ENCODE measurements around the gene KIF24. TPM values are rescaled to one million over a fixed set of nuclear protein-coding genes. Genes with fewer than 3 reads are reported as not detected.
A peak's percentile ranks its signal among the peaks of the same experiment; 100 is the strongest.

KIF24 gene
- total RNA-seq, 2 donors from 2014 or later, result 1.7 to 7.3 TPM

DNA sequence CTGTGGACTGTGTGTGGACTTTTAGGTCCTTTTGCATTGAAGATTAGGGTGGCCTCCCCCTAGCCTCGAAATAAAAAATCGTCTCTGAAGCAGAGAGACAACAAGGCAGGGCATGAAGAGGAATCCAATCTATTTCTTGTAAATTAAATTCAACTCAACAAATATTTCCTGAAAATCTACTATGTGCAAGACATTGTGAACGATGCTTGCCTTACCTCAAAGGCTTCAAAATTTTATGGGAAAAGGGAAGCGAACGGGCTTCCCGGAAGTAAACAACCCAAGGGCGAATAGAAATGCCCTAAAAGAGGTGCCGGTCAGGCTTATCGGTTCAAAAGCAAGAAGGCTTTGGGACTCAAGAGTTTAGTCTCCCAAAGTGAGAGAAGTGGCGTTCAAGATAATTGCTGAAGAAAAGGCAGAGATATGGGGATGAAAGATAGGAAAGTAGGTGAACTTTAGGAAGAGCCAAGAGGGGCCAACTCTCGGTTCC is 525 bp downstream of the KIF24 start:
- H3K4me3 ChIP-seq, result peak overlapping the region; percentile 42 to 75
- peak overlapping the region; percentile 56 to 75 for H3K27ac ChIP-seq
- DNase-seq (ENCODE audit: low spot score), result no peak
- under 1% methylated on average over 11 of the region's 11 CpGs for WGBS
- intact Hi-C loops (cut with DNase I), result no loop called here
- no peaks in the 10 kb centered on the region for H3K36me3 ChIP-seq
- TF ChIP-seq POLR2AphosphoS5 (IDR thresholded peaks at IDR 0.05), result no peak
- TF ChIP-seq, protein P1, sequence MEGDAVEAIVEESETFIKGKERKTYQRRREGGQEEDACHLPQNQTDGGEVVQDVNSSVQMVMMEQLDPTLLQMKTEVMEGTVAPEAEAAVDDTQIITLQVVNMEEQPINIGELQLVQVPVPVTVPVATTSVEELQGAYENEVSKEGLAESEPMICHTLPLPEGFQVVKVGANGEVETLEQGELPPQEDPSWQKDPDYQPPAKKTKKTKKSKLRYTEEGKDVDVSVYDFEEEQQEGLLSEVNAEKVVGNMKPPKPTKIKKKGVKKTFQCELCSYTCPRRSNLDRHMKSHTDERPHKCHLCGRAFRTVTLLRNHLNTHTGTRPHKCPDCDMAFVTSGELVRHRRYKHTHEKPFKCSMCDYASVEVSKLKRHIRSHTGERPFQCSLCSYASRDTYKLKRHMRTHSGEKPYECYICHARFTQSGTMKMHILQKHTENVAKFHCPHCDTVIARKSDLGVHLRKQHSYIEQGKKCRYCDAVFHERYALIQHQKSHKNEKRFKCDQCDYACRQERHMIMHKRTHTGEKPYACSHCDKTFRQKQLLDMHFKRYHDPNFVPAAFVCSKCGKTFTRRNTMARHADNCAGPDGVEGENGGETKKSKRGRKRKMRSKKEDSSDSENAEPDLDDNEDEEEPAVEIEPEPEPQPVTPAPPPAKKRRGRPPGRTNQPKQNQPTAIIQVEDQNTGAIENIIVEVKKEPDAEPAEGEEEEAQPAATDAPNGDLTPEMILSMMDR (IDR thresholded peaks at IDR 0.05), result no peak
- TF ChIP-seq POLR2A (IDR thresholded peaks at IDR 0.05), result no peak
- H3K9me3 ChIP-seq, result no peaks in the 10 kb centered on the region
- H3K27me3 ChIP-seq (replicated peaks; ENCODE audit: insufficient read depth), result no peaks in the 10 kb centered on the region
- no peaks in the 10 kb centered on the region for H3K4me1 ChIP-seq (replicated peaks)

DNA sequence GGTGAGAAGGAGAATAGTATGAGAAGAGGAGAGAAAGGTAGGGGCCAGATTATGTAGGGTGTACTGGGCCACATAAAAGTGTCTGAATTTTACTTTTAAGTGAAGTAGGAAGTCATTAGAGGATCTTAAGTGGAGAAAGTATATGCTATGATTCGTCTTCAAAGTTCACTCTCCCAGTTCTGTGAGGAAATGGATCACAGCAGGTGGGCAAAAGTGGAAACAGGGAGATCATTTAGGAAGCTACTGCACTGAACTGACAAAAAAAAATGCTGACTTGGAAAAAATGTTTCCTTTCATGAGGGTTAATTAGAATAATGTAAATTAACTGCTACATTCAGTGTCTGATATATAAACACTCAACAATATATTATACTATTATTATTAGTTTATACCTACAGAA is 2.4 kb downstream of the KIF24 start:
- H3K9me3 ChIP-seq, result no peaks in the 10 kb centered on the region
- no peak overlapping the region for H3K4me3 ChIP-seq
- H3K36me3 ChIP-seq, result no peaks in the 10 kb centered on the region
- WGBS, result 84% methylated on average over 1 of the region's 1 CpG
- TF ChIP-seq POLR2AphosphoS5 (IDR thresholded peaks at IDR 0.05) (no peak), POLR2A (IDR thresholded peaks at IDR 0.05) (no peak)
- TF ChIP-seq, protein P1 (IDR thresholded peaks at IDR 0.05), result no peak
- no peaks in the 10 kb centered on the region for H3K4me1 ChIP-seq (replicated peaks)
- no peak for DNase-seq (ENCODE audit: low spot score)
- no peak overlapping the region for H3K27ac ChIP-seq
- H3K27me3 ChIP-seq (replicated peaks; ENCODE audit: insufficient read depth), result no peaks in the 10 kb centered on the region
- intact Hi-C loops (cut with DNase I), result no loop called here

DNA sequence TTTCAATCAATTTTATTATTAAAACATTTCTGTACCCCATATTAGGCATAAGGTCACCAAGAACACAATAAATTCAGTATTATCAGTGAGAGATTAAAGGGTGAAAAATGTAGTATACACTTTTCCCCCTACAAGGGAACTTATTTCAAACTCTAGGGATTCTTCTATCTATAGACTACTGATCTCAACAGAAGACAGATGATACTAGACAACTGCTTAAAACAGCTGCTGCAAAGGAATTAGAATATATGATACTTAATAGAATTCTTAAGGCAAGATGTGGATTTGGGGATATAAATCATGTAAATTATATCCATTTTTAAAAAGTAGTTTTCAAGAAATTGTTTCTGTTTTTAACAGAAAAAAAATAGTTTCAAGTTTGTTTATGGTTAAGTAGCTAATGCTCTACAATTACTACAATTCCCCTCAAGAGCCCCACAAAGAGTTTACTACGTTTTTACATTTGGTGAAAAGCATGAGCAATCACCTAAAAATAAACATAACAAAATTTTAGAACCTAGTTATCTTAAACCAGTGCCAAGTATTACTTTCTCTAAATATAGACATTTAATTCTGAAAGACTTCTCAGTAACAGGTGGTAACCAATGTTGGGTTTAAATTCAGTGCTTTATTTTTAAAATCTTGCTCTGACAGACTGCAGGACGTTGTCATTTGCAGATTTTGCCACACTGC is 6.0 kb downstream of the KIF24 start:
- no peak for DNase-seq (ENCODE audit: low spot score)
- Histone ChIP-seq H3K36me3 (no peaks in the 10 kb centered on the region), H3K9me3 (no peaks in the 10 kb centered on the region), H3K27ac (no peak overlapping the region), H3K4me3 (no peak overlapping the region), H3K27me3 (replicated peaks; ENCODE audit: insufficient read depth) (no peaks in the 10 kb centered on the region), H3K4me1 (replicated peaks) (no peaks in the 10 kb centered on the region)
- WGBS, result 68% methylated on average over 2 of the region's 2 CpGs
- intact Hi-C loops (cut with DNase I), result no loop called here
- TF ChIP-seq, protein P1 (IDR thresholded peaks at IDR 0.05), result no peak

DNA sequence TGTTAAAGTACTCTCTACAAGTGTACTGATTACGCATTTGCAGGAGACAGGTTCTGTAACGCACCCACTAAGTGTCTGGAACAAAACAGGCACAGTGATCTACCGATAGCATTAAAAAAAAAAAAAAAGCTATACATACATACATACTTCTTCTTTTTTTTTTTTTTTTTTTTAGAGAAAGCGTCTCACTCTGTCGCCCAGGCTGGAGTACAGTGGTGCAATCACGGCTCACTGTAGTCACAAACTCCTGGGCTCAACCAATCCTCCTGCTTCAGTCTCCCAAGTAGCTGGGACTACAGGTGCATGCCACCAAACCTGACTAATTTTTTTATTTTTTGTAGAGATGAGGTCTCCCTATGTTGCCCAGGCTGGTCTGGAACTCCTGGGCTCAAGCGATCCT is 7.6 kb downstream of the KIF24 start:
- DNase-seq (ENCODE audit: low spot score), result no peak
- H3K4me3 ChIP-seq, result no peak overlapping the region
- no peaks in the 10 kb centered on the region for H3K27me3 ChIP-seq (replicated peaks; ENCODE audit: insufficient read depth)
- whole genome bisulfite sequencing, result 94% methylated on average over 7 of the region's 7 CpGs
- no peak overlapping the region for H3K27ac ChIP-seq
- H3K4me1 ChIP-seq (replicated peaks), result no peaks in the 10 kb centered on the region
- no peaks in the 10 kb centered on the region for H3K36me3 ChIP-seq
- H3K9me3 ChIP-seq, result no peaks in the 10 kb centered on the region
- intact Hi-C loops (cut with DNase I), result no loop called here
- TF ChIP-seq POLR2A (IDR thresholded peaks at IDR 0.05), result no peak

DNA sequence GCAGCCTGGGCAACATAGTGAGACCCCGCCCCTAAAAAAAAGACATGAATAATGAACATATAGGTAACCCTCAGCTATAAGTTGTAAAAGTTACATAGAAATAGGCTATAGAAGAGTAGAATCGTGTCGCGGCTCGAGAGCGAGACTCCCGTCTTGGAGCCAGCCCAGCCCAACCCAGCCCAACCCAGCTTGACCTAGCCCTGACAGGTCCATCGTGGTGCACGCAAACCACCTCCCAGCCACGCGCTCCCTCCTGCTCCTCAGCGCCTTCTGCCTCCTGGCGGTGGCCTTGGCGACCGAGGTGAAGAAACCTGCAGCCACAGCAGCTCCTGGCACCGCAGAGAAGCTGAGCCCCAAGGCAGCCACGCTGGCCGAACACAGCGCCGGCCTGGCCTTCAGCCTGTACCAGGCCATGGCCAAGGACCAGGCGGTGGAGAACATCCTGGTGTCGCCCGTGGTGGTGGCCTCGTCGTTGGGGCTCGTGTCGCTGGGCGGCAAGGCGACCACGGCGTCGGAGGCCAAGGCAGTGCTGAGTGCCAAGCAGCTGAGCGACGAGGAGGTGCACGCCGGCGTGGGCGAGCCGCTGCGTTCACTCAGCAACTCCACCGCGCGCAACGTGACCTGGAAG is 10.8 kb downstream of the KIF24 start:
- no peaks in the 10 kb centered on the region for H3K9me3 ChIP-seq
- 96% methylated on average over 44 of the region's 44 CpGs for WGBS
- no peaks in the 10 kb centered on the region for H3K27me3 ChIP-seq (replicated peaks; ENCODE audit: insufficient read depth)
- no peak overlapping the region for H3K4me3 ChIP-seq
- DNase-seq (ENCODE audit: low spot score), result no peak
- TF ChIP-seq, protein P1 (IDR thresholded peaks at IDR 0.05), result no peak
- TF ChIP-seq POLR2AphosphoS5 (IDR thresholded peaks at IDR 0.05), result no peak
- no peak for TF ChIP-seq POLR2A (IDR thresholded peaks at IDR 0.05)
- no peaks in the 10 kb centered on the region for H3K4me1 ChIP-seq (replicated peaks)
- no peak overlapping the region for H3K27ac ChIP-seq
- intact Hi-C loops (cut with DNase I), result no loop called here
- no peaks in the 10 kb centered on the region for H3K36me3 ChIP-seq

All from prostate gland (tissue), 2 donors.